Kidney capillary endothelial cell (primary cell): ENCODE measurements around the gene TRIM62.
A peak's percentile ranks its signal among the peaks of the same experiment; 100 is the strongest.

Experiments
- DNase-seq: peaks from one replicate; pipeline ENCODE4 v3.0.0-alpha.2; 2018; ENCODE audit warnings: low spot score

The TRIM62 gene

DNA sequence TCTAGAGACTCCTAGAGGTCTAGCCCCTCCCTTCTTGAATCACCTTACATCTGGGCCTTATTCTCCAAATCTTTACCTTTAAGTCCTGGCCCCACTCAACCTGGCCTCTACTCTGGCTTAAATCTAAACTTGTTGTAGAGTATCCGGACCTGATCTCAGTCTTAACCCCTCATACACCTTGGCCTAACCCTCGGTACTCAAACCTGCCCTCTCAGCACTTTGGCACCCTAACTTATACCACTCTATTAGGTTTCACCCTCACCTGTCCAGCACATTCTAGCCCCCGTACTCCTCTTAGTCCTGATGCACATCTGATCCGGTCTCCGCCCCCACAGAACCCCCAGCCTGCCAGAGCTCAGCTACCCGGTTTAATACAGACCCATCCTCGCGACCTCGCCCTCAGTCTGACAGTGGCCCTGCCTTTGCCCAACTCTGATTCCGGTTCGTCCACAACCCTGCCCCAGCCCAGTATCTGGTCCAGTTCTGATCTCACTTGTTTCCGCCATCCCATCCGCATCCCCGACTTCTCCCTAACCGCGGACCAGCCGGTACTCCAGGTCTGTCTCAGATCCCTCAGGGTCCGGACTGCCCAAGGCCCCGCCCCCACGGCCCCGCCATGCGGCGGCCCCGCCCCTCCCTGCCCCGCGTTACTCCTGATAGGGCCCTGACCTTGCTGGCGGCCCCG lies 1.5 kb downstream of the TRIM62 start:
- DNase-seq = peak; percentile 85

DNA sequence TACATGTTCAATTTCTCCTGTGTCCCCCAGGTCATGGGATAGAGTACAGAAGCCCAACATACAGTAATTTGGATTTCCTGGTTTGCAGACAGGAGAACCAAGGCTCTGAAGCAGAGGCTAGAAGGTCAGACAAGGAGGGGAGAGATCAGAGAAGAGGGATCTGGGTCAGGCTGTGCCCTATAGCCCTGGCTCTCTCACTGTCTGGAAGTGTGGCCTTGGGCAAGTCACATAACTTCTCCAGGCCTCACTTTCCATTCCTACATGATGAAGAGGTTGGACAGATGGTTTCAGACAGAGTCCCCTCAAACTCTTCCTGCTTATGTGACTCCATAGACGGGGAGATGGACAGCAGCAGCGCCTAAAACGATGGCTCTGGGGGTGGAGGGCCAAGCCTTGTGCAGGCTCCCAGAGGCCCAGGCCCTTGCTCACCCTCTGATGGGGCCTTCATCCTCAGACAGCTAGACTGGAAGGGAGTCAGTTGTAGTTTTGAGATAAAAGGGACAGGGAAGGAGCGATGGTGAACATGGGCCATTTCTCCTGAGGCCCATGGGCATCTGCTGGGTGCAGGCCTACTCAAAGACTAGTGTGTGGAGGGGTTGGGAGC lies 2.9 kb downstream of the TRIM62 start:
- no peak for DNase-seq

DNA sequence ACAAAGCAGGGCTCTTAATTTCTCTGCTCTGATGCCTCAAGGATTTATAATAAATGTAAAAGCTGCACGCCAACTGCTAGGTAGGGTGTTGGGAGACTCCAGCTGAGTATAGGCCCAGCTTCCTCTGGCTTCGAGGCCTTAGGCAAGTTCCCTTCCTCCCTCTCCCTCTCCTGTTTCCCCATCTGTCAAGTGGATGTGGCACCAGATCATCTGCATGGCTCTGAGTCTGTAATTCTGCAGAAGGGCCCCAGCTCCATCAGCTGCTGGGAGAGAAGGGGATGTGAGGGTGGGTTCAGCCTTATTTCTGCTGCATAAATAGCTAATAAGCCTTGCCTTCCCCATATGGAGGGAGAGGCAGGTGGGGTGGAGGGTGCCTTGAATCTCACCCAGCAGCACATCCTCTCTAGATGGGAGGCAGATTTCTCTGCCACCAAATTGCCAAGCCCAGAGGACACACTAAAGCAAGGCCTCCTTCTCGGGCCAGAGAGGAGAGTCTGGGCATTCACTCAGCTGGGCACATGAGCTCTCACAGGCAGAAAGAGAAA lies 3.8 kb downstream of the TRIM62 start:
- no peak for DNase-seq

DNA sequence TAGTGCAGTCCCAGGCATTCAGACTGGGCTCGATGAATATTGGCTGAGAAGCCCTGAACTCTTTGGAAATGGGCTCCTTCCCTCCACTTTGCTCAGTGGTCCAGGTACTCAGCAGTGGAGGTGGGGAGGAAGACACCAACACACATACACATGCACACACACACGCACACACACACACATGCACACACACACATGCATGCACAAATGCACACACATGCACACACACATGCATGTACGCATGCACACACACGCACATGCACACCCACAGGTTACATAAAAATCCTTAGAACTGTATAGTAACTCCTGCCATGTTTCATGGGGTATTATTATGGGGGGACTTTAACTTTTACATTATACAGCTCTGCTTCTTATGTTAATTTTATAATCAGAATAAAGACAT lies 5.0 kb downstream of the TRIM62 start:
- DNase-seq = no peak

DNA sequence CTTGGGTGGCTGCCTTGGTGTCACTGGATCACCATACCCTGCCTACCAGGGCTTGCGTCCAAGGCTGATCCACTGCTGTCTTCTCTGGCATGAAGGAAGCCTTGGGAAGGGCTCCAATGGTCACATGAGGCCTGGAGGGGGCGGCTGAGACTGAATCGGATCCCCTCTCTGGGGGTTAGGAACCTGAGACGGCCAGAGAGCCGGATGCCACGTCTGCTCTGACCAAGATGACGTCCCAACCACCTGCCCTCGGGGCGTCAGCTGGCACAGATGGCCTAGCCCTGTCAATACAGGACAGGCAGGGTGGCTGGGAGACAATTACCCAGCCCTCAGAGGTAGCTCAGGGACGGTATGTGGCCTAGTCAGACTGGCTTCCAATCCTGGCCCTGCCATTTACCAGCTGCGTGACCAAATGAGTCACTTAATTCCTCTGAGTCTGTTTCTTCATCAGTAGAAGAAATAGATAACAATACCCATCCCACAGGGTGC lies 5.4 kb downstream of the TRIM62 start:
- DNase-seq = no peak

DNA sequence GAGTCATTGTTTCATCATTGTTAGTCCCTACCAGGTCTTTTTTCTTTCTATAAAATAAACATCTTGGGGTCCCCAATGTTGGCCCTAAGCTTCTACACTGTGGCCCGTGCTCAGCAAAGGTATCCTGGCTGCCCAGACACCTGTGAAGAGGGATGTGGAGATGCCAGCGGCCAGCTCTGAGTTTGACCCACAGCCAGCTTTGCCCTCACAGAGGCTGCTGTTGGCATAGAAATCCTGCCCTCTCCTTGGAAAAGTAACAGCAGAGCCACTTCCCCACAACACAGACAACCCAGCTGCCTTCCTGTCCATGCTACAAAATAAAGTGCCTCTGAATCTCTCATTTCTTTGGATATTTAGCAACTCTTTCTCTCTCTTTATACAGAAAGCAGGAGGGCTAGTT lies 6.0 kb downstream of the TRIM62 start:
- DNase-seq = no peak

DNA sequence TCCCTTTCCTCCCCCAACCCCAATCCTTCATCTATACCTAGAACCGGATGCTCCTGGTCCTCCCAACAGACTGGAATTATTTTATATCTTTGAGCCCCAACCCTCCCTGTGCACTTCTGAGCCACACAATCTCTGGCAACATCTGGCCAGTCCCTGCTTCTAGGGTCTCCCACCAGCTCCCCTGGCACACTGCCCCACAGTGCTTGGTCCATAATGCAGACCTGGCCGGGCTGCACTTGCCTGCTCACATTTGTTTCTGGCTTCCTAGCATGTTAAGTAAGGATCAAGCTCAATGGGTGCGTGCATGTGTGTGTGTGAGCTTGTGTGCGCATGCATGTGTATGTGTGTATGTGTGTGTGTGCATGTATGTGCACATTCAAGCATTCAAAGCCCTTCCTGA lies 8.8 kb downstream of the TRIM62 start:
- DNase-seq = no peak

DNA sequence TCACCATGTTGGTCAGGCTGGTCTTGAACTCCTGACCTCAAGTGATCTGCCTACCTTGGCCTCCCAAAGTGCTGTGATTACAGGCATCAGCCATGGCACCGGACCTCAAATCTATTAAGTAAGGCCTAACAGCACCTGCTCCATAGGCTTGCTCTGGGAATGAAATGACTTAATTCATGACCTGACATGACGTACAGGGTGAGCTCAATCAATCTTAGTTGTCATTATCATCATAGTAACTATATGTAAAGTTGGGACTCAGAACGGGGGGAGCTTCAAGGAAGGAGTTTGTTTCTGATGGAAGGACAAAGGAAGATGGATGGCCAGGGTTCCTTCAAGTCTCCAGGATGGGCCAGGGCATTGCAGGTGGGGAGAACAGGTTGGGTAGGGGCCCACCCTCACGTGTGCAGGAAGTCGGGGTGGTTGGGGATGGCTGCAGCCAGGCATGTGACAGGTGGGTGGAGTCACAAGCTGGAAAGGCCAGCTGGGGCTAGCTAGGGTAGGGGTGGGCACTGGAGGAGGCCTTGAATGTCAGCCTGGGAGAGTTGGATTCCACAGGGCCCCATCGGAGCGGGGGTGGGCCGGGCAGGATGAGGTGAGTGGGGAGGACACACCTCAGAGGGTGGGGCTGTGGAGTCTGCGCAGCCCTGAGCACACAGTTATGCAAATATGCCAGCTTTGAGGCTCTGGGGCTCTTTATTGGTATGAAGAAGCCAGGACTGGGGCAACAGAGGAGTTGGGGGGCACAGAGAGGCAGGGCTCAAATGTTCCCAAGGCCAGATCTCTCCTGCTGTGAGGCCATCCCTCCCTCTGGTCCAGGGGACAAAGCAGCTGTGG lies 9.6 kb downstream of the TRIM62 start:
- no peak for DNase-seq

DNA sequence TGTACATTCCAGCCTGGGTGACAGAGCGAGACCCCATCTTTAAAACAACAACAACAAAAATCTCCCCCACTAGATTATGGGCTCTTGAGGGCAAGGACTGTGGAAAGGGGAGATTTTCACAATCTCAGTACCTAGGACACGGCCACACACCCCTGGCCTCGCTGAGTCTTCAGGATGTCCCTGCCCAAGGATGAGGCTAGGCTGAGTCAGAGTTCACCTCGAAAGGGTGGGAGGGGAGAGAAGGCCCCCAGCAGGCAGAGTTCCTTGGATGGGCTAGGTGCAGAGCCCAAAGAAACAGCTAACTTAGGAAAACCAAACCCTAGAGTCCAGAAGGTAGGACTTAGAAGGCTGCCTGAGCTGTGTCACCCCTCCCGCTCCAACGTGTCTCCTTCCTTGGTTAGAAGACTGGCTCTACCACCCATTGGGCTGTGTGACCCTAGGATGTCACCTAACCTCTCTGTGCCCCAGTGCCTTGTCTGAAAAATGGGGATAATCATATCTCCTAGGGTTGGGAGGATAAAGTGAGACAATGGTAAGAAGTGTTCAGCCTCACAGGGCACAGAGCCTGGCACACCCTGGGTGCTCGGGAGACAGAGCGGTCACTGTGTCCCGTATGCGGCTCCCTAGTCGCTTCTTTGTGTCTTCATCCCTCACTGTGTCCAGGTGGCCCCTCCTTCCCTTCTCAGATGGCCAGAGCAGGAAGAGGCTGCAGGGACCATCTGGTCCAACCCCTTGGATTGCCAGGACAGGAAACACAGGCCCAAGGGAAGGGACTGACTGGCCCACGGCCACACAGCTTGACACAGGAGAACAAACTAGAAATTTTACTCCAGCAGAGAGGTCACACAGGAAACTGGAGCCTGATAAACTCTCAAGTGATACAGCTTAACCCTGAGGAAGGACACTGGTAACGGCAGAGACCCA lies 11.2 kb downstream of the TRIM62 start:
- DNase-seq = no peak

DNA sequence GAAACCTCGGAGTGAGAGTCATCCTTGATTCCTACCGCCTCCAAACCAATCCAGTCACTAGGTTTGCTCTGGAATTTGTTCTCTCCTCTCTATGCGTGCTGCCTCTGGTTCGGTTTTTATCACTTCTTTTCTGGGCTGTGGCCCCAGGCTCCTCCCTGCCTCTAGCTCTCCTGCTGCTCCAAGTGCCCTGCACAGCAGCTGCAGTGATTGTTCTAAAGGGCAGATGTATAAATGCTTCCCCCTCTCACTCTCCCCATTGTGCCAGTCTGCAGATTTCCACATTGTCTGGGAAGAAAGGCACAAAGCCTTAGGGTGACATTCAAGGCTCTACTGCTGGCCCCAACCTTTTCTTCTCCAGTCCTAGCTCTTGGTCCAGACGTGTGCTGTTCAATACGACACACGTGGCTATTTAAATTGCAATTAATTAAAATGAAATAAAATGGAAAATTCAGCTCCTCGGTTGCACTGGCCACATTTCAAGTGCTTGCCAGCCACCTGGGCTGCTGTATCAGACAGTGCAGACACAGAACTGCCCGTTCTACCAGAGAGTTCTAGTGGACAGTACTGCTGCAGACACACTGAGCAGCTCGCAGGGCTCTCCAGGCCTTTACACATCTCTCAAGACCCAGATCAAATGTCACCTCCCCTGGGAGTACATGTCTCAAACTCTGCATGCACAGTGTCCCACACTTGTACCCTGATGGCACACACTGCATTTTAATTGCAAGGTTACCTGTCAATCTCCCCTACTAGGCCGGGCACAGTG lies 12.4 kb downstream of the TRIM62 start:
- DNase-seq = no peak

DNA sequence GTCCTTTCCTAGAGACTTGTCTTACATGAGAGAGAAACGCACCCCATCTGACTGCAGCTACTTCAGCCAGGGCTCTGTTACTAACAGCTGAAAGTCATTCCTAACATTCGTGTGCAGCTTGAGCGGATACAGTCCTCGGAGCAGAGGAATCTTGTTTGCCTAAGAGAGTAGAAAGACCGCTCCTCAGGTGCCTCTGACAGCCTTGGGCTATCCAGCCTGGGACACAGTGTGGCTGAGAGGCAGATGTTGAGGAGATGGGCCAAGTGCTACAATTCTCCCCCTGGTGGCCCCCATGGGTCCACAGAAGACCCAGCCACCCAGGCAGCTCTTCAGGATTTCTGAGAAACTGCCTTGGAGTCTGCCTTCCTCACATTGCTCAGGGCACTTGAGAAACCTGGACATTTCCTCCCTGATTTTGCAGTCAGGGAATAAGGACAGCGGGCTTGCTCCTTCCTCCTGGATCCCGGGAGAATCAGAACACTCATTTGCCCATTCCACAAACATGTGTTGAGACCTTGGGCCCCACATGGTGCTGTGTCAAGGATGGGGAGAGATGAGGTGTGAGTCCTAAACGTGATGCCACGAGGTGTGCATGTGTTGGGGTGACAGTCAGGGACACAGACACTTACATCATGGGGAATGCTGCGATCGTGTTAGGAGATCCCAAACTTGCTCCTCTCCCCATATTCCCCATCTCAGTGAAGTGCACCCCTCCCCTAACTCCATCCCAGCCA lies 13.1 kb downstream of the TRIM62 start:
- no peak for DNase-seq

DNA sequence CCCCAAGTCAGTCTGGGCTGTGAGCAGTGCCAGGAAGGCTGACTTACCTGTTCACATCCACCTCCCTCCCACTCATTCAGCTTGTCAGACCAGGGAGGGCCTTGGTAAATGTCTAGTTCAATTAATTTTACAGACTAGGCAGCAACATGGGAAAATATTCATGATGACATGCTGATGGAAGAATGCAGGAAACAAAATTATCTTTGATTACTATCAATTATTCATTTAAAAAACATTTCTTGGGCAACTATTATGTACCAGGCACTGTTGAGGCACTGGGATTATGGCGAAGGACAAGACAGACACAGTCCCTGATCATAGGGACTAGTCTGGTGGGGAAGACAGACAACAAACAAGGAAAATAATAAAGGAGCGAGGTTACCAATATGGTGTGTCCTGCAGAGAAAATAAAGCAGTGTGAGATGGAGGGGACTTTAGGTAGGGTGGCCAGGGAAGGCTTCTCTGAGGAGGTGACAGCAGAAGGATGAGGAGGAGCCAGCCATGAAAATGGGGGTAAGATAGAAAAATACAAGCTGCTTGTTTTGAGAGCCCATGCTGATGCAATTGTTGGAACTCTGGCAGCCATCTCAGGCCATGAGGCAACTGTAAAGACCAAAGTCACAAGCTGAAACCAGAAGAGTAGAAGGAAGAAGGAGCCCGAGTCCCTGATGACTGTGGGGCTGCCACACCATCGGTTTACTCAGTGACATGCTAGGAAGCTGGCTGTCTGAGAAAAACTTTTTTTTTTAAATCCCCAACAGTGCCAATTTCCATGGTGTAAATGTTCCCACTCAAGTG lies 14.0 kb downstream of the TRIM62 start:
- DNase-seq = no peak

DNA sequence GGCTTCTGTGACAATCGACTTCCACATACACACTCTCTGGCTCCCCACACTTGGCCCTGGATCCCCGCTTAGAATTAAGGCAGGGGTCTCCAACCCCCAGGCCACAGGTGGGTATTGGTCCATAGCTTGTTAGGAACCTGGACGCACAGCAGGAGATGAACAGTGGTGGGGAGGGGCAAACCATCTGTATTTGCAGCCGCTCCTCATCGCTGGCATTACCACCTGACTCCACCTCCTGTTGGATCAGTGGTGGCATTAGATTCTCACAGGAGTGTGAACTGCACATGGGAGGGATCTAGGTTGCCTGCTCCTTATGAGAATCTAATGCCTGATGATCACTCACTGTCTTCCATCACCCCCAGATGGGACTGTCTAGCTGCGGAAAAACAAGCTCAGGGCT lies 16.0 kb downstream of the TRIM62 start:
- no peak for DNase-seq

DNA sequence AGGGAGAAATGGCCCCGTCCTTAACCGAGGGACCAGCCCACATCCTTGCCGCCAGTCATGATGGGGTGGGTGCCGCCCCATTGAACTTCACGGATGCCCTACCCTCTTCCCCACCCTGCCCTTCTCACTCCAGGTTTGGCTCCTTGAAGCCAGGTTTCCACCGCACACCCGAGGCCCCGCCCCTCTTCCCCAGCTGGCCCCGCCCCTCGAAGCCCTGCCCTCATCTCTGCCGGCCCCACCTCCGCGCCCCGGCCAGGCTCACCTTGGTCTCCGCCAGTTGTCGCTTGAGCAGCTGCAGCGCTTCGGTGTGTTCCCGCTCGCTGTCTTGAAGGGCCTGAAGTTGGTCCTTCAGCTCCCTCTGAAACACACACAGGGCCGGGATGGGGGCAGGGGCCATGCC lies 16.6 kb downstream of the TRIM62 start:
- DNase-seq = no peak

DNA sequence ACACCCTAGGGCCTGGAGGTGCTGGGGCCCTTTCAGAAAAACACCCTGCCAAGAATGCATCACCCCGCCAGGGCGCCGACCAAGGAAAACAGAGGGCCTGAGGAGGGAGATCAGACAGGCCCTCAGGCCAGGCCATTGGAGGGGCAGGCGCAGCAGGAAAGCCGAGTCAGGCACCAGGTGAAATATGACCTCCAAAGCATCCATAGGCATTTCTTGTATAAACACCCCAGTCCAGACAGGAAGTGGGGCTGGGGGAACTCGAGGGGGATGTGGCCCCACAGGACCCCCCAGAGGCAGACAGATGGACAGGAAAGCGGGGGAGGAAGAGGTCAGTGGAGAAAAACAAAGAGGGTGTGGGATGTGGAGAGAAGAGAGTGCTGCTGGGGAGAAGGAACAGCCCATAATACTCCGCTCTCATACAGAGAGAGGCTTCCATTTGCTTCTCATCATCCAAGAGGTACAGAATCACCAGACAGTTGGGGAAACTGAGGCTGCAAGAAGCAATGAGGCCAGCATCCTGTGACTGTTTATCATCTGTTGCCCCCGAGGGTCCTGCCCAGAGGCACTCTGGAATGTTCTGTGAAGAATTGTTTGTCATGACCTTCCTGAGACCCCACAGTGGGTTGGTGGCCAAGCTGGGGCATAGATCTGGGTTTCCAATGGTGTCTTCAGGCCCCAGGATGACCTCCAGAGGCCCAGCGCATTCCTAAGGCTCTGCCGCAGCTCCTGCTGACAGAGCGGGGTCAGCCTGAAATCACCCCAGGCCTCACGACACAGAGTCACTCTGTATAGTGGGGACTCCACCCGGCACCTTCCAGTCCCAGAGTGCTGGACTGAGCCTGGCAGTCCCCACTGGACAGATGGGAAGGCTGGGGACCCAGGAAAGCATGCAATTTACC lies 18.0 kb downstream of the TRIM62 start:
- no peak for DNase-seq

DNA sequence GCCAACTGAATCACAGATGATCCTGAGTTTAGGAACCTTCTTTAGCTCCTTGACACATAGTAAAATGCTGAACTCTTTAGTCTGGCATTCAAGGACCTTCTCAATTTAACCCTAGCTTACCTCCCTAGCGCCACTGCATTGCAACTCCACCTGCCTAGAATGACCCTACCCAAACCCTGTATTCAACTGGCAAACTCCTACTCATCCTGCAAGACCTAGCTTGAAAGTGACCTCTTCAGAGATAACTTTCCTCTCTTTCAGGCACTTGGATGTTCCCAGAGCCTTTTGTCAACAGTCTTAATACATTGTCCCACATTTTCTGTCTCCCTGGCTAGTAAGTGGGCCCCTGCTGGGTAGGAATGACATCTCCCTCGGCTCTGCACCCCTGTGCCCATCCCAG lies 19.7 kb downstream of the TRIM62 start:
- no peak for DNase-seq

DNA sequence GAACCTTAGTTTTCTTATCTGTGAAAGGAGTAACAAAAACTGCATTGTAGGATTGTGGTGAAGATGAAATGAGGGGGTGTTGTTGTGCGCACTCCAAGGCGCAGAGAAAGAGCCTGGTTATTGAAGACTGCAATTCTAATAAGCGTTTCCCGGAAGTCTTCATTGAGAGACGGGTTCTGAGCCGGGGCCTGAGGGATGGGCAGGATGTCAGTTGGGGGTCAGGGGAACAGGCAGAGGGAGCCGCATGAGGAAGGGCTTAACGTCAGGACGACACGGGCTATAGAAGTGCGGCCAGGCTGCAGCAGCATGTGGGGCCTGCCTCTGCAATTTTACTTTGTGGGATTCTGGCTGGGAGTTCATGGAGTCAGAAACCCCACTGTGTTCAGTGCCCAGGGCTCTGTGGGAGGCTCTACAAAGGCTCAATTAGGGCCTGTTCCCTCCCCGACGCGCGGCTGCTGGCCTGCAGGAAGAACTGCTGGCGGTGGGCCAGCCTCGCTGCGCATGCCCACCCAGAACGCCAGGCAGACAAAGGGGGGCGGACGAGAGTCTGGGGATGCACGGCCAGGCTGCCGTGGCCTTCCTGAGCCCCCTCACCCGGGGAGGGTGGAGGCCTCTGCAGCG lies 20.7 kb downstream of the TRIM62 start:
- DNase-seq = peak; percentile 32

DNA sequence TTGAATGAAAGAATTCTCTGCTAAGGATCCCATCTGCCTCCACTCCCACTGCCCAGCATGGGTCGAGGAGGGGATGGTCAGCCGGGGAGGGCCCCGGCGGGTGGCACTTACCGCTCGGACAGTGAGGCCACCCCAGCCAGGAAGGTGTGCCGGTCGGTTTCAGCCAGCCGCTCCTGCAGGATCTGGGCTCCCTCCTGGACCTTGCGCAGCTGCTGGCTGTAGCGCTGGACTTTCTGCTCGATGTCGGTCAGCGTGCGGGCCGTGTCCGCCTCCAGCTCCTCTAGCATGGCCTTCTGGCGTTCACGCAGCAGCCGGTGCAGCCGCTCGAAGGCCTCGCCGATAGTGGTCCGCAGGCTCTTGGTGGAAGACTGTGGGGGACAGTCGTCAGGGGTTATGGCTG lies 22.3 kb downstream of the TRIM62 start:
- no peak for DNase-seq
